HCT116 (cell line): ENCODE measurements around the gene CDC42BPA. TPM values are rescaled to one million over a fixed set of nuclear protein-coding genes. Genes with fewer than 3 reads are reported as not detected.

Source experiments
- ATAC-seq: fragments of 200-7000 bp; cut with Tn5 transposase; 2 replicates; pipeline ENCODE4 v1.9.1; 2020; ENCODE audit warnings: mild to moderate bottlenecking, moderate library complexity
- BruUV-seq: library from RNA; stranded (reverse); fragments of 400-500 nt; replicated peaks from 2 replicates; lab custom pipeline; 2021; lab: Mats Ljungman, UMichigan
- CTCF ChIA-PET: fragments of 300-600 bp; sonication (Branson Sonifier 250); formaldehyde crosslinking; loops from one replicate; lab custom pipeline; 2021; ENCODE audit warnings: antibody characterized with exemption; lab: Charles Lee
- POLR2A ChIA-PET: fragments of 300-600, 350-600 bp; sonication (Branson Sonifier 250); formaldehyde crosslinking; loops from one replicate; lab custom pipeline; 2021; ENCODE audit warnings: antibody characterized with exemption; lab: Charles Lee
- RAD21 ChIA-PET, 2 experiments: fragments of 300-600 bp; sonication (Branson Sonifier 250); formaldehyde crosslinking; loops; one replicate each; lab custom pipeline; 2023; ENCODE audit warnings: low total read pairs in 2 of 2; ENCODE audit not compliant: uncharacterized antibody in 2 of 2, unreplicated experiment in 2 of 2, low non-redundant PET in 1 of 2; lab: Charles Lee
- DNase-seq: peaks from one replicate; pipeline ENCODE4 v3.0.0-alpha.2; 2010; ENCODE audit warnings: low read depth, low spot score
- H2AFZ ChIP-seq: fragments of 200-600 bp; shearing (Covaris generic), sonication (generic); 2 replicates; pipeline ENCODE4 v1.6.1; 2017; ENCODE audit warnings: low read depth, mixed run types, mixed read lengths, antibody characterized with exemption, low read length; ENCODE audit not compliant: poor library complexity, severe bottlenecking
- H3K27ac ChIP-seq: 2 replicates; pipeline ENCODE4 v1.5.1; 2012; ENCODE audit warnings: low read depth, low read length
- H3K27me3 ChIP-seq: fragments of 200-600 bp; sonication (generic); 2 replicates; pipeline ENCODE4 v1.6.1; 2016; ENCODE audit warnings: mixed run types, low read length, mixed read lengths; ENCODE audit not compliant: insufficient read depth
- H3K36me3 ChIP-seq, 2 experiments: fragments of 200-500 bp in 1 of 2; fragments of 200-600 bp in 1 of 2; sonication (Bioruptor generic) in 1 of 2; sonication (generic) in 1 of 2; 2 replicates each; pipeline versions ENCODE4 v1.5.1 to v1.6.1; 2014 to 2016; ENCODE audit warnings: low read length in 2 of 2, inconsistent platforms in 1 of 2, mixed read lengths in 1 of 2, mixed run types in 1 of 2; ENCODE audit not compliant: insufficient read depth in 2 of 2, control insufficient read depth in 1 of 2
- H3K4me1 ChIP-seq, 2 experiments: fragments of 200-600 bp in 1 of 2; sonication (generic) in 1 of 2; 2 replicates each; pipeline versions ENCODE4 v1.5.1 to v1.6.1; 2012 to 2017; ENCODE audit warnings: low read length in 2 of 2, inconsistent platforms in 1 of 2, mild to moderate bottlenecking in 1 of 2, mixed read lengths in 1 of 2, mixed run types in 1 of 2, moderate library complexity in 1 of 2; ENCODE audit not compliant: insufficient read depth in 2 of 2, control insufficient read depth in 1 of 2
- H3K4me2 ChIP-seq: fragments of 200-600 bp; sonication (generic); 2 replicates; pipeline ENCODE4 v1.6.1; 2017; ENCODE audit warnings: mixed run types, low read length, mixed read lengths
- H3K4me3 ChIP-seq, 2 experiments: fragments of 200-600 bp in 1 of 2; sonication (generic) in 1 of 2; replicated peaks in 1 of 2; 2 replicates each; pipeline ENCODE4 v1.5.1; 2011 to 2016; ENCODE audit warnings: low read length in 2 of 2, control low read depth in 1 of 2, low read depth in 1 of 2, mild to moderate bottlenecking in 1 of 2, mixed read lengths in 1 of 2, mixed run types in 1 of 2
- H3K79me2 ChIP-seq: fragments of 200-600 bp; sonication (generic); 2 replicates; pipeline ENCODE4 v1.6.1; 2017; ENCODE audit warnings: mild to moderate bottlenecking, mixed run types, low read length, moderate library complexity, mixed read lengths; ENCODE audit not compliant: insufficient read depth
- H3K9ac ChIP-seq: fragments of 200-600 bp; sonication (generic); 2 replicates; pipeline ENCODE4 v1.6.1; 2016; ENCODE audit warnings: low read length, mixed read lengths
- H3K9me2 ChIP-seq: fragments of 200-600 bp; sonication (generic), shearing (Covaris generic); 2 replicates; pipeline ENCODE4 v1.6.1; 2017; ENCODE audit warnings: mixed run types, mild to moderate bottlenecking, moderate library complexity; ENCODE audit not compliant: insufficient read depth
- H3K9me3 ChIP-seq, 2 experiments: fragments of 200-500 bp in 1 of 2; fragments of 200-600 bp in 1 of 2; sonication (Bioruptor generic) in 1 of 2; sonication (generic) in 1 of 2; 2 replicates each; pipeline ENCODE4 v1.6.1; 2014 to 2017; ENCODE audit warnings: low read length in 2 of 2, mixed read lengths in 2 of 2, inconsistent platforms in 1 of 2, low read depth in 1 of 2, mild to moderate bottlenecking in 1 of 2, mixed run types in 1 of 2, moderate library complexity in 1 of 2; ENCODE audit not compliant: control insufficient read depth in 1 of 2, insufficient read depth in 1 of 2
- H4K20me1 ChIP-seq: fragments of 200-600 bp; sonication (generic), shearing (Covaris generic); 2 replicates; pipeline ENCODE4 v1.6.1; 2017; ENCODE audit warnings: mixed run types, mild to moderate bottlenecking, moderate library complexity; ENCODE audit not compliant: insufficient read depth
- CBX3 ChIP-seq: IDR thresholded peaks from 2 replicates; pipeline ENCODE4 v1.6.1; 2012; ENCODE audit warnings: low read depth
- EZH2 ChIP-seq: fragments of 200-600 bp; sonication (generic); IDR thresholded peaks from 2 replicates; pipeline ENCODE4 v1.6.1; 2017; ENCODE audit warnings: antibody characterized with exemption, mixed run types
- EZH2phosphoT487 ChIP-seq: fragments of 200-600 bp; IDR thresholded peaks from 2 replicates; pipeline ENCODE4 v1.6.1; 2018; ENCODE audit warnings: antibody characterized with exemption, borderline replicate concordance
- intact Hi-C: fragments of 100-400 bp; cut with micrococcal nuclease; formaldehyde crosslinking; loops from 2 replicates; pipeline ENCODE4 v1.10.0; 2022
- total RNA-seq: library from RNA; stranded (reverse); gene quantifications from one replicate; pipeline ENCODE4 v1.2.1, GENCODE V29; 2021; ENCODE audit not compliant: unreplicated experiment
- TF ChIP-seq, protein P1 (sequence below): IDR thresholded peaks from 2 replicates; pipeline ENCODE4 v1.6.1; 2011; ENCODE audit warnings: mild to moderate bottlenecking, low read length, moderate library complexity; ENCODE audit not compliant: insufficient replicate concordance; ENCODE audit errors: extremely low read depth
- TF ChIP-seq, protein P2 (sequence below): IDR thresholded peaks from 2 replicates; pipeline ENCODE4 v1.6.1; 2012; ENCODE audit warnings: low read depth

Gene CDC42BPA
- total RNA-seq, 1 experiment from 2014 or later: 44.0 TPM

- H3K9ac ChIP-seq: no peak overlapping the region
- no TSS peak for BruUV-seq
- H3K36me3 ChIP-seq: no peaks in the 10 kb centered on the region
- H3K4me2 ChIP-seq: no peak overlapping the region
- no peak for TF ChIP-seq CBX3
- TF ChIP-seq, protein P1, sequence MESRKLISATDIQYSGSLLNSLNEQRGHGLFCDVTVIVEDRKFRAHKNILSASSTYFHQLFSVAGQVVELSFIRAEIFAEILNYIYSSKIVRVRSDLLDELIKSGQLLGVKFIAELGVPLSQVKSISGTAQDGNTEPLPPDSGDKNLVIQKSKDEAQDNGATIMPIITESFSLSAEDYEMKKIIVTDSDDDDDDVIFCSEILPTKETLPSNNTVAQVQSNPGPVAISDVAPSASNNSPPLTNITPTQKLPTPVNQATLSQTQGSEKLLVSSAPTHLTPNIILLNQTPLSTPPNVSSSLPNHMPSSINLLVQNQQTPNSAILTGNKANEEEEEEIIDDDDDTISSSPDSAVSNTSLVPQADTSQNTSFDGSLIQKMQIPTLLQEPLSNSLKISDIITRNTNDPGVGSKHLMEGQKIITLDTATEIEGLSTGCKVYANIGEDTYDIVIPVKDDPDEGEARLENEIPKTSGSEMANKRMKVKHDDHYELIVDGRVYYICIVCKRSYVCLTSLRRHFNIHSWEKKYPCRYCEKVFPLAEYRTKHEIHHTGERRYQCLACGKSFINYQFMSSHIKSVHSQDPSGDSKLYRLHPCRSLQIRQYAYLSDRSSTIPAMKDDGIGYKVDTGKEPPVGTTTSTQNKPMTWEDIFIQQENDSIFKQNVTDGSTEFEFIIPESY: no peak
- TF ChIP-seq EZH2phosphoT487: no peak
- TF ChIP-seq, protein P2, sequence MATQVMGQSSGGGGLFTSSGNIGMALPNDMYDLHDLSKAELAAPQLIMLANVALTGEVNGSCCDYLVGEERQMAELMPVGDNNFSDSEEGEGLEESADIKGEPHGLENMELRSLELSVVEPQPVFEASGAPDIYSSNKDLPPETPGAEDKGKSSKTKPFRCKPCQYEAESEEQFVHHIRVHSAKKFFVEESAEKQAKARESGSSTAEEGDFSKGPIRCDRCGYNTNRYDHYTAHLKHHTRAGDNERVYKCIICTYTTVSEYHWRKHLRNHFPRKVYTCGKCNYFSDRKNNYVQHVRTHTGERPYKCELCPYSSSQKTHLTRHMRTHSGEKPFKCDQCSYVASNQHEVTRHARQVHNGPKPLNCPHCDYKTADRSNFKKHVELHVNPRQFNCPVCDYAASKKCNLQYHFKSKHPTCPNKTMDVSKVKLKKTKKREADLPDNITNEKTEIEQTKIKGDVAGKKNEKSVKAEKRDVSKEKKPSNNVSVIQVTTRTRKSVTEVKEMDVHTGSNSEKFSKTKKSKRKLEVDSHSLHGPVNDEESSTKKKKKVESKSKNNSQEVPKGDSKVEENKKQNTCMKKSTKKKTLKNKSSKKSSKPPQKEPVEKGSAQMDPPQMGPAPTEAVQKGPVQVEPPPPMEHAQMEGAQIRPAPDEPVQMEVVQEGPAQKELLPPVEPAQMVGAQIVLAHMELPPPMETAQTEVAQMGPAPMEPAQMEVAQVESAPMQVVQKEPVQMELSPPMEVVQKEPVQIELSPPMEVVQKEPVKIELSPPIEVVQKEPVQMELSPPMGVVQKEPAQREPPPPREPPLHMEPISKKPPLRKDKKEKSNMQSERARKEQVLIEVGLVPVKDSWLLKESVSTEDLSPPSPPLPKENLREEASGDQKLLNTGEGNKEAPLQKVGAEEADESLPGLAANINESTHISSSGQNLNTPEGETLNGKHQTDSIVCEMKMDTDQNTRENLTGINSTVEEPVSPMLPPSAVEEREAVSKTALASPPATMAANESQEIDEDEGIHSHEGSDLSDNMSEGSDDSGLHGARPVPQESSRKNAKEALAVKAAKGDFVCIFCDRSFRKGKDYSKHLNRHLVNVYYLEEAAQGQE: no peak
- no peak for TF ChIP-seq EZH2
- intact Hi-C loops: no loop called here
- ChIA-PET RAD21 (no interaction called here), POLR2A (no interaction called here), CTCF (no interaction called here)
- H4K20me1 ChIP-seq: no peaks in the 10 kb centered on the region
- no peak overlapping the region for H3K27ac ChIP-seq
- ATAC-seq (no peak), DNase-seq (no peak)
- no peaks in the 10 kb centered on the region for H3K9me3 ChIP-seq
- no peaks in the 10 kb centered on the region for H3K79me2 ChIP-seq
- no peak overlapping the region for H3K4me3 ChIP-seq
- H3K27me3 ChIP-seq: no peaks in the 10 kb centered on the region
- no peak overlapping the region for H2AFZ ChIP-seq
- no peaks in the 10 kb centered on the region for H3K9me2 ChIP-seq
- H3K4me1 ChIP-seq: no peaks in the 10 kb centered on the region
These were observed 339.7 kb downstream of the CDC42BPA start for GRCh38 chr1:226978432-226979114.
